GM12878 (cell line): ENCODE results near the gene PHF8.

Experiments
- ATF3 ChIP-seq: IDR thresholded peaks from 2 replicates; pipeline ENCODE4 v1.6.1; 2011; ENCODE audit warnings: low read depth, mild to moderate bottlenecking, low read length, moderate library complexity, borderline replicate concordance; ENCODE audit errors: extremely low read depth
- BRCA1 ChIP-seq: IDR thresholded peaks from 2 replicates; pipeline ENCODE4 v1.6.1; 2011; ENCODE audit warnings: low read depth, low read length, improper control_type of control experiment
- CREB1 ChIP-seq: IDR thresholded peaks from 2 replicates; pipeline ENCODE4 v1.6.1; 2012; ENCODE audit warnings: low read depth, mild to moderate bottlenecking, inconsistent platforms
- CTCF ChIP-seq, 3 experiments: IDR thresholded peaks in 2 of 3; conservative IDR thresholded peaks in 1 of 3; 2 replicates each; pipeline ENCODE4 v1.5.1; 2011; ENCODE audit warnings: low read depth in 3 of 3, low read length in 3 of 3, mild to moderate bottlenecking in 3 of 3, control low read depth in 2 of 3, moderate library complexity in 2 of 3, inconsistent platforms in 1 of 3, mixed read lengths in 1 of 3; ENCODE audit not compliant: control insufficient read depth in 2 of 3, insufficient read depth in 1 of 3; ENCODE audit errors: extremely low read depth in 1 of 3
- ELK1 ChIP-seq: IDR thresholded peaks from 2 replicates; pipeline ENCODE4 v1.6.1; 2012; ENCODE audit warnings: low read depth, low read length, improper control_type of control experiment
- EP300 ChIP-seq, 2 experiments: fragments of 150-350 bp in 1 of 2; IDR thresholded peaks; 2 replicates each; pipeline ENCODE4 v1.6.1; 2011 to 2012; ENCODE audit warnings: low read depth in 2 of 2, low read length in 2 of 2, borderline replicate concordance in 1 of 2, improper control_type of control experiment in 1 of 2, inconsistent platforms in 1 of 2; ENCODE audit not compliant: control insufficient read depth in 1 of 2
- EZH2 ChIP-seq: IDR thresholded peaks from 2 replicates; pipeline ENCODE4 v1.6.1; 2012; ENCODE audit warnings: low read depth, mild to moderate bottlenecking, control low read depth, inconsistent platforms, low read length, borderline replicate concordance; ENCODE audit not compliant: control insufficient read depth
- FOXK2 ChIP-seq: fragments of 450-650 bp; IDR thresholded peaks from 2 replicates; pipeline ENCODE4 v1.6.1; 2017; ENCODE audit warnings: mild to moderate bottlenecking, moderate library complexity
- POLR2A ChIP-seq: IDR thresholded peaks from 2 replicates; pipeline ENCODE4 v1.6.1; 2011; ENCODE audit warnings: low read depth, mild to moderate bottlenecking, low read length
- REST ChIP-seq: IDR thresholded peaks from 2 replicates; pipeline ENCODE4 v1.6.1; 2012; ENCODE audit warnings: mild to moderate bottlenecking, low read depth, low read length
- SKIL ChIP-seq: fragments of 450-650 bp; IDR thresholded peaks from 2 replicates; pipeline ENCODE4 v1.6.1; 2017; ENCODE audit warnings: mild to moderate bottlenecking, low read depth, inconsistent platforms; ENCODE audit not compliant: poor library complexity, severe bottlenecking
- SUZ12 ChIP-seq: fragments of 200-600 bp; sonication (generic); IDR thresholded peaks from one replicate; pipeline ENCODE4 v1.6.1; 2018; ENCODE audit warnings: antibody characterized with exemption, mild to moderate bottlenecking; ENCODE audit not compliant: unreplicated experiment
- YY1 ChIP-seq: IDR thresholded peaks from 2 replicates; pipeline ENCODE4 v1.6.1; 2011; ENCODE audit warnings: low read depth, mild to moderate bottlenecking, low read length

- TF ChIP-seq EZH2 (no peak), CTCF (IDR thresholded peaks at IDR 0.05 in 2 of 3, conservative IDR thresholded peaks at IDR 0.05 in 1 of 3; ENCODE audit: control insufficient read depth in 2 of 3, extremely low read depth in 1 of 3, insufficient read depth in 1 of 3, low read depth in 3 of 3, low read length in 3 of 3) (no peak), ELK1 (no peak), REST (no peak), ATF3 (no peak), FOXK2 (no peak), CREB1 (no peak), EP300 (IDR thresholded peaks at IDR 0.05; ENCODE audit: borderline replicate concordance in 1 of 2, control insufficient read depth in 1 of 2, low read depth in 2 of 2, low read length in 2 of 2) (no peak), POLR2A (no peak), SUZ12 (no peak), BRCA1 (no peak), YY1 (no peak), SKIL (no peak)
Observed at GRCh38 chrX:53990171-53990570, 54.1 kb downstream of the PHF8 start.
